Testis (tissue), 3 donors: ENCODE measurements around the gene CYTL1. TPM values are rescaled to one million over a fixed set of nuclear protein-coding genes. Genes with fewer than 3 reads are reported as not detected.

Experiments used
- DNase-seq: peaks from one replicate; pipeline ENCODE4 v3.0.0-alpha.2; 2019
- H3K27ac ChIP-seq, 2 donors: fragments of 200-600 bp; sonication (generic); one replicate each; pipeline ENCODE4 v1.5.1; 2019
- H3K27me3 ChIP-seq: fragments of 200-600 bp; sonication (generic); one replicate; pipeline ENCODE4 v1.5.1; 2019
- H3K36me3 ChIP-seq: fragments of 200-600 bp; sonication (generic); one replicate; pipeline ENCODE4 v1.5.1; 2017; ENCODE audit warnings: low read depth; ENCODE audit errors: missing control alignments
- H3K4me1 ChIP-seq: fragments of 200-600 bp; sonication (generic); one replicate; pipeline ENCODE4 v1.5.1; 2019
- H3K4me3 ChIP-seq, 2 donors: fragments of 200-600 bp; sonication (generic); one replicate each; pipeline ENCODE4 v1.5.1; 2017 to 2019
- H3K9me3 ChIP-seq: fragments of 200-600 bp; sonication (generic); one replicate; pipeline ENCODE4 v1.5.1; 2017
- POLR2A ChIP-seq: fragments of 450-650 bp; IDR thresholded peaks from one replicate; pipeline ENCODE4 v1.6.1; 2017; ENCODE audit warnings: antibody characterized with exemption, mild to moderate bottlenecking, moderate library complexity
- WGBS, 2 donors: methylation state at CpG; one replicate each; pipeline ENCODE4 v1.1.5; 2018; 5-methylcytosine and 5-hydroxymethylcytosine counted together
- intact Hi-C: fragments of 100-400 bp; cut with DNase I; formaldehyde crosslinking; loops from one replicate; pipeline ENCODE4 v1.15.1; 2023; ENCODE audit warnings: low total_unique reads
- polyA plus RNA-seq: library from polyadenylated mRNA; stranded (reverse); fragments of 350-450 nt; fragmentation: Illumina TruSeq; extraction: RNeasy Lipid Tissue Mini Kit (QIAGEN cat#74804); gene quantifications from one replicate; pipeline ENCODE4 v1.2.3, GENCODE V29; 2014; ENCODE audit warnings: low read depth, low replicate concordance; ENCODE audit not compliant: insufficient read depth
- total RNA-seq, 2 donors: library from RNA; depleted of rRNA; stranded (reverse); fragments of >200 nt; gene quantifications; one replicate each; pipeline ENCODE4 v1.2.3, GENCODE V29; 2016
- TF ChIP-seq, protein P1 (sequence below), 3 experiments: fragments of 450-650 bp in 2 of 3; fragments of 200-600 bp in 1 of 3; sonication (generic) in 1 of 3; IDR thresholded peaks; one replicate each; pipeline ENCODE4 v1.5.1; 2016 to 2019; ENCODE audit warnings: antibody characterized with exemption in 3 of 3, mild to moderate bottlenecking in 2 of 3, moderate library complexity in 1 of 3

The CYTL1 gene
- total and polyA plus RNA-seq, 3 donors from 2014 or later = 0.39 to 3.1 TPM; not detected in 1

DNA sequence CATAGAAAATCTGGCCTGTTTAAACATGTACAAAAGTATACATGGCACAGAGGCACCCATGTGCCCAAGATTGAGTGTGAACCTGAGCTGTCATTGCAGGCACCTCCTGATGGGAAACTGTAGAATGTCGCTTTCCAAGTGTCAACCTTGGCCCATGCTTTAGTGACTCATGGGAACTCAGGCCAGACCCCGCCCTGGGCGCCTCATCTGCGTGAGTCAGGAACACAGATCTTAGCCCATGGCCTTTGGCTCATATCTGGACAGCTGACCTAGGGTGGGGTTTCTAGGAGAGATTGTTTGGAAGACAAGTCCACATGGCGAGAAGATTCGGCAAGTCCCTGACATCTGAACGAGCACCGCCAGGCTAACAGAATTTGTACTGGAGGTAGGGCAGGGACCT, 50.0 kb downstream of the CYTL1 start:
- no peak overlapping the region for H3K27ac ChIP-seq
- DNase-seq = no peak
- H3K36me3 ChIP-seq = no peaks in the 10 kb centered on the region
- H3K4me1 ChIP-seq = no peaks in the 10 kb centered on the region
- WGBS, 2 donors = 84 to 91% methylated on average over 8 of the region's 8 CpGs
- H3K27me3 ChIP-seq = no peaks in the 10 kb centered on the region
- no peaks in the 10 kb centered on the region for H3K9me3 ChIP-seq
- TF ChIP-seq POLR2A = no peak
- TF ChIP-seq, protein P1, sequence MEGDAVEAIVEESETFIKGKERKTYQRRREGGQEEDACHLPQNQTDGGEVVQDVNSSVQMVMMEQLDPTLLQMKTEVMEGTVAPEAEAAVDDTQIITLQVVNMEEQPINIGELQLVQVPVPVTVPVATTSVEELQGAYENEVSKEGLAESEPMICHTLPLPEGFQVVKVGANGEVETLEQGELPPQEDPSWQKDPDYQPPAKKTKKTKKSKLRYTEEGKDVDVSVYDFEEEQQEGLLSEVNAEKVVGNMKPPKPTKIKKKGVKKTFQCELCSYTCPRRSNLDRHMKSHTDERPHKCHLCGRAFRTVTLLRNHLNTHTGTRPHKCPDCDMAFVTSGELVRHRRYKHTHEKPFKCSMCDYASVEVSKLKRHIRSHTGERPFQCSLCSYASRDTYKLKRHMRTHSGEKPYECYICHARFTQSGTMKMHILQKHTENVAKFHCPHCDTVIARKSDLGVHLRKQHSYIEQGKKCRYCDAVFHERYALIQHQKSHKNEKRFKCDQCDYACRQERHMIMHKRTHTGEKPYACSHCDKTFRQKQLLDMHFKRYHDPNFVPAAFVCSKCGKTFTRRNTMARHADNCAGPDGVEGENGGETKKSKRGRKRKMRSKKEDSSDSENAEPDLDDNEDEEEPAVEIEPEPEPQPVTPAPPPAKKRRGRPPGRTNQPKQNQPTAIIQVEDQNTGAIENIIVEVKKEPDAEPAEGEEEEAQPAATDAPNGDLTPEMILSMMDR (IDR thresholded peaks at IDR 0.05) = no peak
- intact Hi-C loops = no loop called here
- H3K4me3 ChIP-seq = no peak overlapping the region

DNA sequence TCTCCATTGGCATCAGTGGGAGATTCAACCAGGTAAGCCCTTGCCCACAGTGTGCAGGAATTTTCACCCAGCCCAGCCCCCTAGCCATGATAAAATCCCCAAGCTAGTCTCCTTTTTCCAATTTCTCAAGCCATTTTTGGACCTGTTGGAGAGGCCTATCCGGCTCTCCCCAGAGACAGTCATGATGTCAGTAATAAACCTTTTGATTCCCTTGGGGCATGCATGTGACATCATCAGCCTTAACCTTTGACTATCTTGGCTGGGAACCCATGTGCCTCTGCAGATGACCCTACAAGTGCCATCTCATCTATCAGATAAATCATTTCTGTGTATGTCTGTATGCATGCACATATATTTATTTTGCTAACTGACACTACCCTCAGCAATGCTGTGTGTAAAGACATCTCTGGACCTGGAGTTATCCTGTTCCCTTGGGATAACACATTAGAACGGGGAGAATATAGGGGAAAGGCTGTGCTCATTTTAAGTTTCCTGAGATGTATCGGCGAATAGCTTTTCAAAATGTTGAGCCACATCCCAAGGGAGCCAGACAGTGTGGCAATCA, 51.0 kb downstream of the CYTL1 start:
- intact Hi-C loops = no loop called here
- TF ChIP-seq POLR2A = no peak
- TF ChIP-seq, protein P1 (IDR thresholded peaks at IDR 0.05) = no peak
- no peaks in the 10 kb centered on the region for H3K4me1 ChIP-seq
- H3K27me3 ChIP-seq = no peaks in the 10 kb centered on the region
- no peak overlapping the region for H3K27ac ChIP-seq
- DNase-seq = no peak
- H3K4me3 ChIP-seq = no peak overlapping the region
- WGBS, 2 donors = 85 to 89% methylated on average over 4 of the region's 4 CpGs
- no peaks in the 10 kb centered on the region for H3K9me3 ChIP-seq
- H3K36me3 ChIP-seq = no peaks in the 10 kb centered on the region

Other genes starting within 250 kb of the CYTL1 start
- 1 to 10 TPM in 1 of 2 donors, under 1 TPM in 1; 0.99 to 1.7 TPM for gene MSX1, start 159.8 kb downstream of the CYTL1 start, total RNA-seq
- 1.7 TPM for gene MSX1, start 159.8 kb downstream of the CYTL1 start, polyA plus RNA-seq
- gene STK32B, start 32.0 kb upstream of the CYTL1 start, total RNA-seq = 10 to 100 TPM; 17.5 to 22.6 TPM
- gene STK32B, start 32.0 kb upstream of the CYTL1 start, polyA plus RNA-seq = 29.7 TPM